Liver (tissue), 9 donors: ENCODE results near the gene ELK3. TPM values are rescaled to one million over a fixed set of nuclear protein-coding genes. Genes with fewer than 3 reads are reported as not detected.

Experiments used
- DNase-seq: peaks from one replicate; pipeline ENCODE4 v3.0.0-alpha.2; 2017; ENCODE audit warnings: low spot score
- H3K27ac ChIP-seq, 2 donors: one replicate each; pipeline ENCODE4 v1.7.0; 2013; ENCODE audit warnings: inconsistent platforms in 2 of 2, low read length in 2 of 2, control low read depth in 1 of 2, low read depth in 1 of 2, mild to moderate bottlenecking in 1 of 2
- H3K27me3 ChIP-seq, 4 donors: one replicate each; pipeline versions ENCODE4 v1.6.1 to v1.7.0; 2013; ENCODE audit warnings: low read length in 3 of 4, inconsistent platforms in 1 of 4, mild to moderate bottlenecking in 1 of 4, moderate library complexity in 1 of 4; ENCODE audit not compliant: control insufficient read depth in 4 of 4, insufficient read depth in 4 of 4
- H3K36me3 ChIP-seq, 4 donors: one replicate each; pipeline versions ENCODE4 v1.6.1 to v1.7.0; 2013; ENCODE audit warnings: low read length in 3 of 4, mild to moderate bottlenecking in 3 of 4, low read depth in 1 of 4, moderate library complexity in 1 of 4; ENCODE audit not compliant: control insufficient read depth in 4 of 4, insufficient read depth in 3 of 4
- H3K4me1 ChIP-seq, 4 donors: one replicate each; pipeline versions ENCODE4 v1.6.1 to v1.7.0; 2013; ENCODE audit warnings: low read length in 3 of 4, mild to moderate bottlenecking in 3 of 4, moderate library complexity in 1 of 4; ENCODE audit not compliant: control insufficient read depth in 4 of 4, insufficient read depth in 4 of 4
- H3K4me3 ChIP-seq, 3 donors: one replicate each; pipeline versions ENCODE4 v1.6.1 to v1.7.0; 2013; ENCODE audit warnings: low read length in 3 of 3, control low read depth in 1 of 3, low read depth in 1 of 3, mild to moderate bottlenecking in 1 of 3
- H3K9ac ChIP-seq, 2 donors: one replicate each; pipeline ENCODE4 v1.7.0; 2013; ENCODE audit warnings: low read length in 2 of 2, mild to moderate bottlenecking in 2 of 2, moderate library complexity in 2 of 2, control low read depth in 1 of 2, low read depth in 1 of 2
- H3K9me3 ChIP-seq, 4 donors: one replicate each; pipeline versions ENCODE4 v1.6.1 to v1.7.0; 2013; ENCODE audit warnings: low read length in 3 of 4; ENCODE audit not compliant: control insufficient read depth in 4 of 4
- ATF3 ChIP-seq: IDR thresholded peaks from 2 replicates; pipeline ENCODE4 v1.6.1; 2016; ENCODE audit warnings: antibody characterized with exemption
- CTCF ChIP-seq: fragments of 150-350 bp; IDR thresholded peaks from 2 replicates; pipeline ENCODE4 v1.5.1; 2017; ENCODE audit warnings: improper control_type of control experiment, low read depth, low read length; ENCODE audit not compliant: missing input control
- EGR1 ChIP-seq, 2 donors: IDR thresholded peaks; 2 replicates each; pipeline ENCODE4 v1.6.1; 2016 to 2018; ENCODE audit warnings: antibody characterized with exemption in 2 of 2, low read depth in 2 of 2
- FOXA1 ChIP-seq: IDR thresholded peaks from 2 replicates; pipeline ENCODE4 v1.6.1; 2016; ENCODE audit warnings: antibody characterized with exemption
- FOXA2 ChIP-seq: IDR thresholded peaks from 2 replicates; pipeline ENCODE4 v1.6.1; 2016; ENCODE audit warnings: antibody characterized with exemption
- GABPA ChIP-seq, 2 donors: IDR thresholded peaks in 1 of 2; conservative IDR thresholded peaks in 1 of 2; 2 replicates each; pipeline ENCODE4 v1.6.1; 2016; ENCODE audit warnings: antibody characterized with exemption in 2 of 2, mild to moderate bottlenecking in 1 of 2, moderate library complexity in 1 of 2
- HNF4A ChIP-seq, 2 donors: conservative IDR thresholded peaks; 2 replicates each; pipeline ENCODE4 v1.6.1; 2016; ENCODE audit warnings: antibody characterized with exemption in 2 of 2, mild to moderate bottlenecking in 2 of 2
- HNF4G ChIP-seq: IDR thresholded peaks from 2 replicates; pipeline ENCODE4 v1.6.1; 2016; ENCODE audit warnings: antibody characterized with exemption
- JUND ChIP-seq, 2 donors: IDR thresholded peaks; 2 replicates each; pipeline ENCODE4 v1.6.1; 2016; ENCODE audit warnings: antibody characterized with exemption in 2 of 2
- MAX ChIP-seq: IDR thresholded peaks from 2 replicates; pipeline ENCODE4 v1.6.1; 2016; ENCODE audit warnings: antibody characterized with exemption
- NR2F2 ChIP-seq: IDR thresholded peaks from 2 replicates; pipeline ENCODE4 v1.6.1; 2016; ENCODE audit warnings: antibody characterized with exemption
- RAD21 ChIP-seq, 2 donors: IDR thresholded peaks; 2 replicates each; pipeline ENCODE4 v1.6.1; 2016; ENCODE audit warnings: antibody characterized with exemption in 2 of 2, mild to moderate bottlenecking in 2 of 2
- REST ChIP-seq: IDR thresholded peaks from 2 replicates; pipeline ENCODE4 v1.6.1; 2016; ENCODE audit warnings: antibody characterized with exemption, mild to moderate bottlenecking
- RXRA ChIP-seq, 2 donors: IDR thresholded peaks; 2 replicates each; pipeline ENCODE4 v1.6.1; 2017 to 2018; ENCODE audit warnings: antibody characterized with exemption in 2 of 2, mild to moderate bottlenecking in 1 of 2
- SP1 ChIP-seq: IDR thresholded peaks from 2 replicates; pipeline ENCODE4 v1.6.1; 2018; ENCODE audit warnings: antibody characterized with exemption, mild to moderate bottlenecking
- TAF1 ChIP-seq: conservative IDR thresholded peaks from 2 replicates; pipeline ENCODE4 v1.6.1; 2016; ENCODE audit warnings: antibody characterized with exemption, mild to moderate bottlenecking
- YY1 ChIP-seq: IDR thresholded peaks from 2 replicates; pipeline ENCODE4 v1.6.1; 2016; ENCODE audit warnings: antibody characterized with exemption, mild to moderate bottlenecking
- ZBTB33 ChIP-seq: IDR thresholded peaks from 2 replicates; pipeline ENCODE4 v1.6.1; 2016; ENCODE audit warnings: antibody characterized with exemption
- WGBS: extraction: QIAGEN DNeasy Blood & Tissue Kit; methylation state at CpG from one replicate; pipeline ENCODE4 v1.1.7; 2013; 5-methylcytosine and 5-hydroxymethylcytosine counted together
- polyA plus RNA-seq, 2 donors: library from polyadenylated mRNA; stranded (reverse) in 1 of 2; unstranded in 1 of 2; fragments of 200-250 nt in 1 of 2; fragments of >200 nt in 1 of 2; fragmentation: Nextera tagmentation in 1 of 2; extraction: Ambion mirVana in 1 of 2; gene quantifications; one replicate each; pipeline versions ENCODE4 v1.2.1 to v1.2.3, GENCODE V29; 2013 to 2015
- total RNA-seq, 2 donors: library from RNA; depleted of rRNA; stranded (reverse); fragments of >200 nt; gene quantifications; one replicate each; pipeline ENCODE4 v1.2.3, GENCODE V29; 2014
- donor health status: healthy.
- donor health status: healthy.
- donor health status: healthy.
- donor health status: healthy.
- donor health status: healthy.

The ELK3 gene
- total and polyA plus RNA-seq, 4 donors = 3.7 to 5.2 (median 4.5) TPM

GRCh38 chr12:96240656-96241055 lies 46.5 kb downstream of the ELK3 start:
- Histone ChIP-seq H3K4me1 (peaks cover 0 to 6% (median 3%) of the 10 kb centered on the region in 4 donors), H3K27ac (no peak overlapping the region), H3K27me3 (no peaks in the 10 kb centered on the region), H3K9ac (no peak overlapping the region), H3K9me3 (no peaks in the 10 kb centered on the region), H3K4me3 (no peak overlapping the region), H3K36me3 (no peaks in the 10 kb centered on the region)
- TF ChIP-seq ATF3 (no peak), RXRA (IDR thresholded peaks at IDR 0.05) (no peak), GABPA (IDR thresholded peaks at IDR 0.05 in 1 of 2, conservative IDR thresholded peaks at IDR 0.05 in 1 of 2) (no peak)
- WGBS = 79% methylated on average over 11 of the region's 11 CpGs
- no peak for DNase-seq

GRCh38 chr12:96241431-96241830 lies 47.3 kb downstream of the ELK3 start:
- H3K27ac ChIP-seq = peak overlapping the region in 1 of 2 donors; percentile 7
- H3K9ac ChIP-seq = no peak overlapping the region
- H3K4me1 ChIP-seq = peaks cover 0 to 6% (median 3%) of the 10 kb centered on the region in 4 donors

More at GRCh38 chr12:96241431-96241830, 47.3 kb downstream of the ELK3 start:
- WGBS = 90% methylated on average over 4 of the region's 4 CpGs
- Histone ChIP-seq H3K36me3 (no peaks in the 10 kb centered on the region), H3K4me3 (no peak overlapping the region), H3K27me3 (no peaks in the 10 kb centered on the region), H3K9me3 (no peaks in the 10 kb centered on the region)
- no peak for DNase-seq
- TF ChIP-seq ZBTB33 (no peak), TAF1 (no peak), NR2F2 (no peak), JUND (IDR thresholded peaks at IDR 0.05) (no peak), HNF4A (conservative IDR thresholded peaks at IDR 0.05) (no peak), EGR1 (IDR thresholded peaks at IDR 0.05; ENCODE audit: low read depth in 2 of 2) (no peak), YY1 (no peak), RAD21 (IDR thresholded peaks at IDR 0.05) (no peak), CTCF (no peak), REST (no peak), GABPA (IDR thresholded peaks at IDR 0.05 in 1 of 2, conservative IDR thresholded peaks at IDR 0.05 in 1 of 2) (no peak), ATF3 (no peak), SP1 (no peak), FOXA2 (no peak), HNF4G (no peak), RXRA (IDR thresholded peaks at IDR 0.05) (no peak), MAX (no peak), FOXA1 (no peak)
